H4 (cell line): ENCODE data around the gene NUPR1. TPM values are rescaled to one million over a fixed set of nuclear protein-coding genes. Genes with fewer than 3 reads are reported as not detected.
"Not testable (repeated sequence)": the region's sequence is repeated elsewhere in the genome, so short reads cannot be mapped to it uniquely, and the experiment has no call there.

Source experiments
- DNase-seq: peaks from one replicate; pipeline ENCODE4 v3.0.0-alpha.2; 2015; ENCODE audit warnings: low spot score
- total RNA-seq: library from RNA; depleted of rRNA; stranded (reverse); fragments of >200 nt; shearing (Covaris generic); gene quantifications from 2 replicates; pipeline ENCODE4 v1.2.3, GENCODE V29; 2014; rRNA removed

Gene NUPR1
- total RNA-seq, 1 experiment from 2014 or later = 53.5 TPM

- no peak for DNase-seq
These were observed 40.0 kb downstream of the NUPR1 start for GRCh38 chr16:28498666-28499381.

GRCh38 chr16:28497861-28498599 is 40.7 kb downstream of the NUPR1 start:
- DNase-seq = no peak

- no peak for DNase-seq
These were observed 41.4 kb downstream of the NUPR1 start for GRCh38 chr16:28497386-28497785.

GRCh38 chr16:28496844-28497243 is 41.9 kb downstream of the NUPR1 start:
- no peak for DNase-seq

- DNase-seq = no peak
These were observed 42.7 kb downstream of the NUPR1 start for GRCh38 chr16:28495795-28496749.

- no peak for DNase-seq
These were observed 43.5 kb downstream of the NUPR1 start for GRCh38 chr16:28495098-28495793.

- DNase-seq = no peak
These were observed 44.5 kb downstream of the NUPR1 start, which contains the start of gene APOBR for GRCh38 chr16:28494121-28494851. Gene APOBR, plus strand, starts transcription at chr16:28494643. Its CDS starts 39 bp downstream, at chr16:28494682.

GRCh38 chr16:28492511-28492910 is 46.3 kb downstream of the NUPR1 start:
- DNase-seq = no peak

GRCh38 chr16:28491970-28492474 is 46.8 kb downstream of the NUPR1 start, which contains the start of gene CLN3:
Gene CLN3, minus strand, starts transcription at chr16:28492074. Its CDS starts 315 bp downstream, at chr16:28491759.
- DNase-seq = peak; percentile 95

GRCh38 chr16:28491230-28491969 is 47.4 kb downstream of the NUPR1 start:
- DNase-seq = no peak

GRCh38 chr16:28486266-28486665 is 52.5 kb downstream of the NUPR1 start:
- no peak for DNase-seq

GRCh38 chr16:28483361-28483760 is 55.4 kb downstream of the NUPR1 start:
- not testable (repeated sequence) for DNase-seq

Other genes with a start within 250 kb of the NUPR1 start
- 0.08 TPM in 1 of 2 replicates, not detected in the other for gene SBK1, start 246.4 kb downstream of the NUPR1 start, total RNA-seq
- 0.31 TPM in 1 of 2 replicates, not detected in the other for gene NPIPB6, start 175.5 kb downstream of the NUPR1 start, total RNA-seq
- 47.6 and 97.2 TPM in 2 replicates for gene EIF3CL, start 135.1 kb downstream of the NUPR1 start, total RNA-seq
- not detected in 2 replicates for gene NPIPB7, start 66.6 kb downstream of the NUPR1 start, total RNA-seq
- 15.4 and 18.1 TPM in 2 replicates for gene CLN3, start 46.9 kb downstream of the NUPR1 start, total RNA-seq
- not detected in 2 replicates for gene APOBR, start 44.3 kb downstream of the NUPR1 start, total RNA-seq
- not detected in 2 replicates for gene IL27, start 32.1 kb downstream of the NUPR1 start, total RNA-seq
- gene SGF29, start 14.9 kb upstream of the NUPR1 start, total RNA-seq = 10.0 and 15.4 TPM in 2 replicates
- gene SULT1A2, start 58.1 kb upstream of the NUPR1 start, total RNA-seq = 2.0 and 2.8 TPM in 2 replicates
- gene SULT1A1, start 71.1 kb upstream of the NUPR1 start, total RNA-seq = 50.4 and 51.9 TPM in 2 replicates
- gene NPIPB8, start 99.1 kb upstream of the NUPR1 start, total RNA-seq = not detected in 2 replicates
- 71.4 and 82.5 TPM in 2 replicates for gene EIF3C, start 172.5 kb upstream of the NUPR1 start, total RNA-seq
- 0.46 and 1.7 TPM in 2 replicates for gene NPIPB9, start 212.8 kb upstream of the NUPR1 start, total RNA-seq